NCI-H82 treated with DMSO at 0.1 percent for 48 hours (cell line): Measurements from ENCODE around the gene CDK8.

Experiments
- DNase-seq: peaks from one replicate; lab custom pipeline; 2025; ENCODE audit not compliant: unreplicated experiment; lab: John Stamatoyannopoulos, UW

CDK8 gene

GRCh38 chr13:26436914-26437313 is 183.0 kb downstream of the CDK8 start:
- DNase-seq, result no peak

- no peak for DNase-seq
Observed at GRCh38 chr13:26440111-26440510, 186.2 kb downstream of the CDK8 start.

- no peak for DNase-seq
Observed at GRCh38 chr13:26441476-26441875, 187.5 kb downstream of the CDK8 start.

- no peak for DNase-seq
Observed at GRCh38 chr13:26442541-26442940, 188.6 kb downstream of the CDK8 start.

- peak; percentile 98 for DNase-seq
Observed at GRCh38 chr13:26445092-26445491, 191.2 kb downstream of the CDK8 start.

GRCh38 chr13:26446751-26447150 is 192.8 kb downstream of the CDK8 start:
- DNase-seq, result no peak

GRCh38 chr13:26448032-26448431 is 194.1 kb downstream of the CDK8 start:
- no peak for DNase-seq

GRCh38 chr13:26449063-26449848 is 195.3 kb downstream of the CDK8 start:
- DNase-seq, result no peak
